ENCODE measurements around the gene ISLR. TPM values are rescaled to one million over a fixed set of nuclear protein-coding genes. Genes with fewer than 3 reads are reported as not detected.

Gene ISLR
- polyA plus RNA-seq, 2 of the 4 experiments (the other 2 are of a cell fraction) = 0.10 to 0.43 TPM

DNA sequence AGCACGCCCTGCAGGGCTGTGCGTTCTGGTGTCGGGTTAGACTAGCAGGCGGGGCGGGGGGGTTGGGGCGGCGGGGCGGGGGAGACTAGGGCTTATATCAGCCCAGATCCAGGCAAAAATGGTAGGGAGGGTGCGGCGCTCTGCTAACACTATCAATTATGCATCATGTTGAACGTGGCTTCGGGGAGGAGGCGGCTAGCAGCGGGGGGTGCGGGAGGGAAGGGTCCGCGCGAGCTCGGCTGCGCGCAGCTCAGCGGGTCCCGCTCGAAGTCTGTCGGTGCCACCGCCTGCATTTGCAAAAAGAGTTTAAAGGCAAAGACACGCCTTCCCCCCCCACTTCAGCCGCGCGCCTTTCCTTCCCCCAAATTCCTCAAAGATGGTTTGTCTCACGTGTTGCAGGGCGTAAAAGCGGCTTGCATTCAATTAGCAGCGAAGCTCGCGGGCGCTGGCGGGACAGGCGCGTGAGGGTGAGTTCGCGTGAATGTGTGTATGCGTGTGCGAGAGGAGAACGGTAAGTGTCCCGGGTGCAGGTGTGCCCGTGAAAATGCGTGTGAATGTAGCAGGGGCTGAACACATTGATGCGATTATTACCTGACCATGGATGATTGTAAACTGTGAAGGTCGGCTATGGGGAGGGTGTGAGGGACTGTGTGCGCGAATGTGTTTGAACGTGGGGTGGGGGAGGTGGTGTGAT is 43.2 kb upstream of the ISLR start, which contains the start of gene ISLR2 (continued):
- TF ChIP-seq RAD21 (conservative IDR thresholded peaks at IDR 0.05 in 1 of 2, IDR thresholded peaks at IDR 0.05 in 1 of 2) = no peak
- TF ChIP-seq HOXB13 (CRISPR knock-in tag; IDR thresholded peaks at IDR 0.05; ENCODE audit: low read depth) = no peak
- TF ChIP-seq, protein P1, sequence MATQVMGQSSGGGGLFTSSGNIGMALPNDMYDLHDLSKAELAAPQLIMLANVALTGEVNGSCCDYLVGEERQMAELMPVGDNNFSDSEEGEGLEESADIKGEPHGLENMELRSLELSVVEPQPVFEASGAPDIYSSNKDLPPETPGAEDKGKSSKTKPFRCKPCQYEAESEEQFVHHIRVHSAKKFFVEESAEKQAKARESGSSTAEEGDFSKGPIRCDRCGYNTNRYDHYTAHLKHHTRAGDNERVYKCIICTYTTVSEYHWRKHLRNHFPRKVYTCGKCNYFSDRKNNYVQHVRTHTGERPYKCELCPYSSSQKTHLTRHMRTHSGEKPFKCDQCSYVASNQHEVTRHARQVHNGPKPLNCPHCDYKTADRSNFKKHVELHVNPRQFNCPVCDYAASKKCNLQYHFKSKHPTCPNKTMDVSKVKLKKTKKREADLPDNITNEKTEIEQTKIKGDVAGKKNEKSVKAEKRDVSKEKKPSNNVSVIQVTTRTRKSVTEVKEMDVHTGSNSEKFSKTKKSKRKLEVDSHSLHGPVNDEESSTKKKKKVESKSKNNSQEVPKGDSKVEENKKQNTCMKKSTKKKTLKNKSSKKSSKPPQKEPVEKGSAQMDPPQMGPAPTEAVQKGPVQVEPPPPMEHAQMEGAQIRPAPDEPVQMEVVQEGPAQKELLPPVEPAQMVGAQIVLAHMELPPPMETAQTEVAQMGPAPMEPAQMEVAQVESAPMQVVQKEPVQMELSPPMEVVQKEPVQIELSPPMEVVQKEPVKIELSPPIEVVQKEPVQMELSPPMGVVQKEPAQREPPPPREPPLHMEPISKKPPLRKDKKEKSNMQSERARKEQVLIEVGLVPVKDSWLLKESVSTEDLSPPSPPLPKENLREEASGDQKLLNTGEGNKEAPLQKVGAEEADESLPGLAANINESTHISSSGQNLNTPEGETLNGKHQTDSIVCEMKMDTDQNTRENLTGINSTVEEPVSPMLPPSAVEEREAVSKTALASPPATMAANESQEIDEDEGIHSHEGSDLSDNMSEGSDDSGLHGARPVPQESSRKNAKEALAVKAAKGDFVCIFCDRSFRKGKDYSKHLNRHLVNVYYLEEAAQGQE (IDR thresholded peaks at IDR 0.05) = no peak
- TF ChIP-seq RFX5 (IDR thresholded peaks at IDR 0.05) = no peak
- no peak for TF ChIP-seq MAZ (IDR thresholded peaks at IDR 0.05; ENCODE audit: borderline replicate concordance, low read depth, low read length)
- no peak for TF ChIP-seq ZC3H11A (IDR thresholded peaks at IDR 0.05)
- TF ChIP-seq SMC3 (IDR thresholded peaks at IDR 0.05) = no peak
- no peak for TF ChIP-seq CHD2 (IDR thresholded peaks at IDR 0.05; ENCODE audit: low read length, partially characterized antibody)
- TF ChIP-seq TFCP2L1 (CRISPR knock-in tag; IDR thresholded peaks at IDR 0.05) = no peak

DNA sequence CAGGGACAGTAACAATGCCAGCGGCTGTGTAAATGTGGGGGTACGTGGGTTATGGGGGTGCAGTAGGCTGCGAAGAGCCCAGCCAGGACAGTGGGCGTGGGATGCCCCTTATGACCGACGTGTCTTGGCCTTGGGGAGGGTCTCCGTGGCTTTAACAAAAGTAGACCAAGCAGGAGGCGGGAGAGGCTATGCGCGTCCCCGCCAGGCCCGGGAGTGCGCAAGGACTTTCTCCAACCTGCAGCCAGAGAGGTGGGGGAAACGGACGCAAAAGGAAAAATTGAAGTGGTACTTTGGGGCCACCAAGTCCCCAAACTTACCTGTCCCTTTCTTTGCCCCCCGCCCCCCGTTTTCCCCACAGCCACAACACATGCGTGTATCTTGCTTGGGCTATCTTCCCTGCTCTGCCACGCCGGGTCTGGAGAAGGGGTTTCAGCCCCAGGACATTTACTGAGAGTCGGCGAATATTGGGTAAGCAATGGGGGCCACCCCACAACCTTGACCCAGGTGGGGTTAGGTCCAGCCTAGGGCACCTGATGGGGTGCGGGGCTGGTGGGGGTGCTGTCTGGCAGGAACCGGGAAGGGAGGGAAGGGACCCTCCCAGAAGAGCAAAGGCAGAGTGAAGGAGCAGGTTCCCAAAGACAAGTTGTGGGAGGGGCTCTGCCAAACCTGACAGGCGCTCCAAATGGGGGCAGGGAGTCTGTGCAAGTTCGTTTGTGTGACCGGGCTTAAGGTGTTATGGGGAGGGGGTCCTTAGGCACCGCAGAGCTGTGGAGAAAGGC is 42.5 kb upstream of the ISLR start:
- CTCF ChIA-PET = interaction anchor here (0.7 to 1.4 kb wide), 3 partner anchors 114 to 177 kb away, joined by 3 to 5 read pairs (median 4); no protein-coding TSS in a partner anchor
- Histone ChIP-seq H3K9me3 (no peaks in the 10 kb centered on the region), H3K4me3 (no peak overlapping the region; the same call in 2 of the 3 replicates), H3K27ac (no peak overlapping the region; a peak in 1 of 6 replicates), H3K4me2 (peak overlapping the region; percentile 88), H3K4me1 (peaks cover 14% of the 10 kb centered on the region; the same call in 1 of the 3 replicates)
- WGBS (ENCODE audit: missing lambda C conversion rate) = 56% methylated on average over 23 of the region's 28 CpGs
- DNase-seq (ENCODE audit: low read depth in 1 of 2, low spot score in 1 of 2) = no peak
- FAIRE-seq = no peak
- ATAC-seq = no peak
- POLR2A ChIA-PET = interaction anchor here (1.5 kb wide), 1 partner anchor 43 kb away, joined by 4 read pairs; no protein-coding TSS in a partner anchor
- TF ChIP-seq NR3C1 (IDR thresholded peaks at IDR 0.05) (no peak), POLR2AphosphoS2 (conservative IDR thresholded peaks at IDR 0.05; ENCODE audit: low read length) (no peak), TFCP2L1 (CRISPR knock-in tag; IDR thresholded peaks at IDR 0.05) (no peak), CBX8 (IDR thresholded peaks at IDR 0.05) (no peak), EP300 (IDR thresholded peaks at IDR 0.05) (no peak), POLR2A (IDR thresholded peaks at IDR 0.05; ENCODE audit: low read length) (no peak), TP53 (CRISPR knock-in tag; IDR thresholded peaks at IDR 0.05) (no peak), RNF2 (IDR thresholded peaks at IDR 0.05; ENCODE audit: borderline replicate concordance, low read depth) (no peak), NFE2L2 (conservative IDR thresholded peaks at IDR 0.05; ENCODE audit: low read length) (no peak), SREBF2 (IDR thresholded peaks at IDR 0.05) (no peak), FOXS1 (CRISPR knock-in tag; IDR thresholded peaks at IDR 0.05) (no peak), KDM5A (IDR thresholded peaks at IDR 0.05) (no peak), EHF (CRISPR knock-in tag; IDR thresholded peaks at IDR 0.05) (no peak), NPAS2 (CRISPR knock-in tag; IDR thresholded peaks at IDR 0.05; ENCODE audit: borderline replicate concordance) (no peak), MYC (IDR thresholded peaks at IDR 0.05; ENCODE audit: borderline replicate concordance, low read length) (no peak)
- TF ChIP-seq, protein P1 (IDR thresholded peaks at IDR 0.05) = no peak
- TF ChIP-seq, protein P2, sequence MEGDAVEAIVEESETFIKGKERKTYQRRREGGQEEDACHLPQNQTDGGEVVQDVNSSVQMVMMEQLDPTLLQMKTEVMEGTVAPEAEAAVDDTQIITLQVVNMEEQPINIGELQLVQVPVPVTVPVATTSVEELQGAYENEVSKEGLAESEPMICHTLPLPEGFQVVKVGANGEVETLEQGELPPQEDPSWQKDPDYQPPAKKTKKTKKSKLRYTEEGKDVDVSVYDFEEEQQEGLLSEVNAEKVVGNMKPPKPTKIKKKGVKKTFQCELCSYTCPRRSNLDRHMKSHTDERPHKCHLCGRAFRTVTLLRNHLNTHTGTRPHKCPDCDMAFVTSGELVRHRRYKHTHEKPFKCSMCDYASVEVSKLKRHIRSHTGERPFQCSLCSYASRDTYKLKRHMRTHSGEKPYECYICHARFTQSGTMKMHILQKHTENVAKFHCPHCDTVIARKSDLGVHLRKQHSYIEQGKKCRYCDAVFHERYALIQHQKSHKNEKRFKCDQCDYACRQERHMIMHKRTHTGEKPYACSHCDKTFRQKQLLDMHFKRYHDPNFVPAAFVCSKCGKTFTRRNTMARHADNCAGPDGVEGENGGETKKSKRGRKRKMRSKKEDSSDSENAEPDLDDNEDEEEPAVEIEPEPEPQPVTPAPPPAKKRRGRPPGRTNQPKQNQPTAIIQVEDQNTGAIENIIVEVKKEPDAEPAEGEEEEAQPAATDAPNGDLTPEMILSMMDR (IDR thresholded peaks at IDR 0.05) = no peak
- TF ChIP-seq, protein P3, sequence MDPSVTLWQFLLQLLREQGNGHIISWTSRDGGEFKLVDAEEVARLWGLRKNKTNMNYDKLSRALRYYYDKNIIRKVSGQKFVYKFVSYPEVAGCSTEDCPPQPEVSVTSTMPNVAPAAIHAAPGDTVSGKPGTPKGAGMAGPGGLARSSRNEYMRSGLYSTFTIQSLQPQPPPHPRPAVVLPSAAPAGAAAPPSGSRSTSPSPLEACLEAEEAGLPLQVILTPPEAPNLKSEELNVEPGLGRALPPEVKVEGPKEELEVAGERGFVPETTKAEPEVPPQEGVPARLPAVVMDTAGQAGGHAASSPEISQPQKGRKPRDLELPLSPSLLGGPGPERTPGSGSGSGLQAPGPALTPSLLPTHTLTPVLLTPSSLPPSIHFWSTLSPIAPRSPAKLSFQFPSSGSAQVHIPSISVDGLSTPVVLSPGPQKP (IDR thresholded peaks at IDR 0.05; ENCODE audit: low read depth, low read length) = no peak
- TF ChIP-seq, protein P4, sequence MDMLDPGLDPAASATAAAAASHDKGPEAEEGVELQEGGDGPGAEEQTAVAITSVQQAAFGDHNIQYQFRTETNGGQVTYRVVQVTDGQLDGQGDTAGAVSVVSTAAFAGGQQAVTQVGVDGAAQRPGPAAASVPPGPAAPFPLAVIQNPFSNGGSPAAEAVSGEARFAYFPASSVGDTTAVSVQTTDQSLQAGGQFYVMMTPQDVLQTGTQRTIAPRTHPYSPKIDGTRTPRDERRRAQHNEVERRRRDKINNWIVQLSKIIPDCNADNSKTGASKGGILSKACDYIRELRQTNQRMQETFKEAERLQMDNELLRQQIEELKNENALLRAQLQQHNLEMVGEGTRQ (IDR thresholded peaks at IDR 0.05) = no peak

All from A549 (cell line).